WI38 (cell line): Measurements from ENCODE around the gene AKAP13.

Experiments used
- H3K4me3 ChIP-seq: 2 replicates; pipeline ENCODE4 v1.5.1; 2011; ENCODE audit warnings: low read depth, mild to moderate bottlenecking, control low read depth, low read length
- TF ChIP-seq, protein P1 (sequence below): IDR thresholded peaks from 2 replicates; pipeline ENCODE4 v1.5.1; 2012; ENCODE audit warnings: low read depth, mild to moderate bottlenecking, control low read depth, low read length

The AKAP13 gene

DNA sequence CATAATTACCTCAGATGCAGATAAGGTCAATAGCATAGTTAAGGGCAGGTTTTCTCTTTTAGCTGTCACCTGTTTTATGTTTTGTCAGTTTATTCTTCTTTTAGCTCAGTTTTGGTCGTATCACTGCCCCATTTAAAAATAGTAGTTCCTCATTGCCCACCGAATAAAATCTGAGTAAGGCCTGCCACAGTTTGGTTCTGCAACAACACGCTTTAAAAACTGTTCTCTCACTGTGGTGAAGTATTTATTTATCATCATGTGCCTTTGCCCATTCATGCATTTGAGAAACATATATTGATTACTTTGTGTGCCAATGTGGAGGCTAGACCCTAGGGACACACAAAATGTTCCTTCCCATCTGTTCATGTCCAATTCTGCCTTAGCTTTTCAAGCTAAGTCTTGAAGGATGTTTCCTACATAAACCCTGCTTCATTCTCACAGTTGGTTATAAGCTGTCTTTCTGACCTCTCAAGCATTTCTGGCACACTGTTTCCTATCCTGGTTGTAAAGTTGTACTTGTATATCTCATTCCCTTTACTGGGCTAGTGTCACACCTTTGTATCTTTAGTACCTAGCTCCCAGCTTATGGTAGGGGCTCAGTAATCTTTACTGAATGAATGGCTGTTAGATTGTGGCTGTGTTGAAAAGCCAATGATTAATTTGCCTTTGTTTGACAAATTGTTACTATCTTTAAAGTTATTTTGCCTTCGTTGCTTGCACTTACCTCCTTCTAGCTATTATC, 23.9 kb downstream of the AKAP13 start:
- TF ChIP-seq, protein P1, sequence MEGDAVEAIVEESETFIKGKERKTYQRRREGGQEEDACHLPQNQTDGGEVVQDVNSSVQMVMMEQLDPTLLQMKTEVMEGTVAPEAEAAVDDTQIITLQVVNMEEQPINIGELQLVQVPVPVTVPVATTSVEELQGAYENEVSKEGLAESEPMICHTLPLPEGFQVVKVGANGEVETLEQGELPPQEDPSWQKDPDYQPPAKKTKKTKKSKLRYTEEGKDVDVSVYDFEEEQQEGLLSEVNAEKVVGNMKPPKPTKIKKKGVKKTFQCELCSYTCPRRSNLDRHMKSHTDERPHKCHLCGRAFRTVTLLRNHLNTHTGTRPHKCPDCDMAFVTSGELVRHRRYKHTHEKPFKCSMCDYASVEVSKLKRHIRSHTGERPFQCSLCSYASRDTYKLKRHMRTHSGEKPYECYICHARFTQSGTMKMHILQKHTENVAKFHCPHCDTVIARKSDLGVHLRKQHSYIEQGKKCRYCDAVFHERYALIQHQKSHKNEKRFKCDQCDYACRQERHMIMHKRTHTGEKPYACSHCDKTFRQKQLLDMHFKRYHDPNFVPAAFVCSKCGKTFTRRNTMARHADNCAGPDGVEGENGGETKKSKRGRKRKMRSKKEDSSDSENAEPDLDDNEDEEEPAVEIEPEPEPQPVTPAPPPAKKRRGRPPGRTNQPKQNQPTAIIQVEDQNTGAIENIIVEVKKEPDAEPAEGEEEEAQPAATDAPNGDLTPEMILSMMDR: no peak
- no peak overlapping the region for H3K4me3 ChIP-seq

DNA sequence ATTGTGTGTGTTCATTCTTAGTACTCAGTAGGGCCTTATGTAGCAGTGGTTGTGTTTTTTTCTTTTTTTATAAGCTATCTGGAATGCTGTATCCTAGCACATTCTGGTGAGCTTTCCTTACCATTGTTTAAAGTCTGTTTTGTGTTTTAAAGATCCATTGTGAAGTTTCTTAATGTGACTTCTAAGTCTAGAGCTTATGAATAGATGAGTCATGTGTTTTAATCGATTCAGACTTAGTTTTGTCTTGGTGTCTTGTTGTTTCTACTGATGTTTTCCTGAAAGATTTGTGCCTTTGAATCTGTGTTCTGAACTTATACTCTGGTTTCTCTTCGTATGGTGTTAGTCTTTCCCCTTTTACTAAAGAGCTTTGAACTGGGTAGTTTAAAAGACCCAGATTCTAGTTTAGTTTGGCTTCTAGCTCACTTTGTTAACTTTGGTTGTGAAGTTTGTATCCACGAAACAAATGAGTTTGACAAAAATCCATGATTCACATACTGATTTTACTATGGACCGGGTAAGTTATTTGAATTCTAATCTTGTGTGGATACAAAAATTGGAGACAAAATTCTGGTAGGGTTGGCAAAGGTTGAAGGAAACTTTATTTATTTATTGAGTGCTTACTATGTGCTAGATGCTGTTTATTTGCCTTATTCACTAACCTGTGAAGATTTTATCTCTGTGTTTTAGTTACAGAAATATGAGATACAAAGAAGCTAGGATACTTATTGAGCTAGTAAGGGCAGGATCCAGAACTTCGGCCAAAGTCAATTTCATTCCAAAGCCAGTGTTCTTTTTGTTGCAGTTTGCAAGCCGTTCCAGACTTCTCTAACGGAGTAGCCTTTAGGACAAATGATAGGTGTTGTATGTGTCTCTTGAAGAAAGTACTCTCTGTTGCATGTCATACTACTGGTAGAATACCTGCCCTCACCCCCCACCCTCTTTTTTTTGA, 24.8 kb downstream of the AKAP13 start:
- TF ChIP-seq, protein P1: no peak
- no peak overlapping the region for H3K4me3 ChIP-seq

DNA sequence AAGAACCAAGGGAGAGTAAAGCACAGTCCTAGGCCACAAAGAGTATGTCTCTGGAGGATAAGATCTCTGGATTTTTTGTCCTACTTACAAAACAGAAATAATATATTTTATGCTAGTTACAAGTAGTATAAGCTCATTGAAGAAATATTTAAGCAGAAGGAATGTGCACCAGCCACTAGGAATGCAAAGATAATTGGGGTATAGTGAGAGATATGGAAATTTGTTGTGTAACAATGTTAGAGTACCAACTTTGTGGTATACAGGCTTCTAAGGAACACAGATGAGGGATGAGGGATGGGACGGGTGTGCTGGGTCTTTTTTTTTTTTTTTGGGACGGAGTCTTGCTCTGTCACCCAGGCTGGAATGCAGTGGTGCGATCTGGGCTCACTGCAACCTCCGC, 26.5 kb downstream of the AKAP13 start:
- no peak overlapping the region for H3K4me3 ChIP-seq
- TF ChIP-seq, protein P1: no peak

DNA sequence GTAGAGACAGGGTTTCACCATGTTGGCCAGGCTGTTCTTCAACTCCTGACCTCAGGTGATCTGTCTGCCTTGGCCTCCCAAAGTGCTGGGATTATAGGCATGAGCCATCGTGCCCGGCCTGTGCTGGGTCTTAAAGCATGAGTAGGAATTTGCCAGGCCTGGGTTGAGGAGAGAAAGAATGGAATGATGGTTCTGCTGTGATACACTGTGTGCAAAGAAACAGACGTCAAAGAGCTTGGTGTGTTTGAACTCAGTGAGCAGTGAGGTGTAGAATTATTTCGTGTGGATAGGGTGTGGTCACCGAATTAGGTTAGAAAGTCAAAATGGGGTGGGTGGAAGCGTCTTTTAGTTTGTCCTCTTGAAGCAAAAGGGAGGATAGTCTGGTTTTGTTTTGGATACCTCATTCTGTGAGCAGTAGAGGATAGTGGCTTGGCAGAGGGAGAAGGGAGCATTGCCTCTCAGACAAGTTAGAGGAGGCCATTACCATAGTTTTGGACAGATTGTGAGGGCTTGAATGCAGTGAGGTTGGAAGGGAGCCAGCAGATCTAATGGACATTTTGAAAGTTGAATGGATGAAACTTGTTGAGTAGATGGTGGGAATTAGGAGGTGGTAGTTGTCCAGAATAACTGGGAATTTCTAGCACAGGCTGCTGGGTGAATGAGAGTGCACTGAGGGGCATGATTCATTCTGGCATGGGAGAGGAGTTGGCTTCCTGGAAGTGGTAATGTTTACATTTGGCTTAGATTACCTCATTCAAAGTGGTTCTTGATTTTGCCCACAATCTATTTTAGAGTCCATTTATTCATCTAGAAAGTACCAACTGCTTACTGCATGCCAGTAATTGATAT, 27.2 kb downstream of the AKAP13 start:
- no peak overlapping the region for H3K4me3 ChIP-seq
- TF ChIP-seq, protein P1: no peak

DNA sequence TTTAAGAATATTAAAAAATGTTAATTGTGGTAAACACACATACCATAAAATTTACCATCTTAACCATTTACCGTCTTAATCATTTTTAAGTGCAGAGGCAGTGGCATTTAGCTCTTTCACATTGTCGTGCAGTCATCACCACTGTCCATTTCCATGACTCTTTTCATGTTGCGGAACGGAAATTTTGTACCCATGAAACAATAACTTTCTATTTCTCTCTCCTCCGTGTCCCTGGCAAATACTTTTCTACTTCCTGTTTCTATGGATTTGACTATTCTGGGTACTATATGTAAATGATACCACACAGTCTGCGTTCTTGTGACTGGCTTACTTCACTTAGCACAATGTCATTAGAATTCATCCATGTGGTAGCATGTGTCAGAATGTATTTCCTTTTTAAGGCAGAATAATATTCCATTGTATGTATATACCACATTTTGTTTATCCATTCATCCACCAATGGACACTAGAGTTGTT, 27.9 kb downstream of the AKAP13 start:
- H3K4me3 ChIP-seq: no peak overlapping the region
- TF ChIP-seq, protein P1: no peak

DNA sequence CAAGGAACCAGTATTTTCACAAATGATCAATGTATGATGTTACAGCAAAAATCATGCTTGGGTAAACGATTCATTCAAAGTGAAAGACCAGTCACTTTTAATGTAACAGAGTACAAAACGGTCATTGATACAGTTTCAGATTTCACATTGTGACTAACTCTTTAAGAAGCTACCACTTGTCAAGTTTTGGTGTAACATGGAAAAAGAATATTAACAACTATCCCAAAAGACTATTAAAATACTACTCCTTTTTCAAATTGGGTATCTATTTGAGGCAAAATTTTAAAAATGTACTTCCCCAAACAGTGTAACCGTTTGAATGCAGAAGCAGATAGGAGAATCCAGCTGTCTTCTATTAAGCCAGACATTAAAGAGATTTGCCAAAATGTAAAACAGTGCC, 31.7 kb downstream of the AKAP13 start:
- no peak overlapping the region for H3K4me3 ChIP-seq

More for the DNA sequence above, 31.7 kb downstream of the AKAP13 start:
- TF ChIP-seq, protein P1: no peak
